ENCODE results near the gene FAM110A.
"Not testable (repeated sequence)": the region's sequence is repeated elsewhere in the genome, so short reads cannot be mapped to it uniquely, and the experiment has no call there.

The FAM110A gene

GRCh38 chr20:878511-879307 is 45.2 kb downstream of the FAM110A start:
- DNase-seq: peak; percentile 22

- DNase-seq: no peak
Observed at GRCh38 chr20:879626-880025, 46.1 kb downstream of the FAM110A start.

GRCh38 chr20:881051-881782 is 47.7 kb downstream of the FAM110A start:
- DNase-seq: peak; percentile 83

- no peak for DNase-seq
Observed at GRCh38 chr20:881783-882144, 48.2 kb downstream of the FAM110A start.

GRCh38 chr20:884983-885952 is 51.8 kb downstream of the FAM110A start:
- DNase-seq: peak; percentile 8

DNA sequence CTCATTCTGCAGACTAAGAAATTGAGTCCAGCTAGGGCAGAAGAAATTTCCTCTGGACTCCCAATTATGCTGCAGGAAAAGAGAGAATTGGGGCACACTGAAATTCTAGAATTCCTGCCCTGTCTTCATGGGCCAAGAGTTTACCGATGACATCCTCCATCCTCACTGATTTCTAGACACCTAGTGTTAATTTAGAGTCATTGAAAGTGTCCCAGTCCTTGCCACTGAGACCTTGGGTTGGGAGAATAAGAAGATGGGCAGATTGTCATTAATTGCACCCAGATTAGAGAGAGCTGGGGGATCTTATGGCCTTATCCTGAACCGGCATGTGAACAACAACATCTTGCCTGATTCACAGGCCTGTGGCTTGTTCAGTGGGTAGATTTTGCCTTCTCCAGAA is 53.6 kb downstream of the FAM110A start:
- DNase-seq: no peak

- DNase-seq: no peak
Observed at GRCh38 chr20:888057-888456, 54.5 kb downstream of the FAM110A start.

DNA sequence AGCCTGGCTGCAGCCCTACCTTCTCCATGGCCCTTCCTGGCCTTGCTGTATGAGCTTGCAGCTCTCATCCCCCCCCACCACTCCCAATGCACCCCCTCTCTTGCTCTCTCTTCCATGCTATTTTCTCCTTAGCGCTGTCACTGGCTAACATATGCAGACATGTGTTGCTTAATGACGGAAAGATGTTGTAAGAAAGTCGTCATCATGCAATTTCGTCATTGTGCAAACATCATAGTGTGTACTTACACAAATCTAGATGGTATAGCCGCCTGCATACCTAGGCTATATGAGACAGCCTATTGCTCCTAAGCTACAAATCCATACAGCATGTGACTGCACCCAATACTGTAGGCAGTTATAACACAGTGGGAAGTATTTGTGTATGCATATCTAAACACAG is 55.6 kb downstream of the FAM110A start:
- DNase-seq: no peak

DNA sequence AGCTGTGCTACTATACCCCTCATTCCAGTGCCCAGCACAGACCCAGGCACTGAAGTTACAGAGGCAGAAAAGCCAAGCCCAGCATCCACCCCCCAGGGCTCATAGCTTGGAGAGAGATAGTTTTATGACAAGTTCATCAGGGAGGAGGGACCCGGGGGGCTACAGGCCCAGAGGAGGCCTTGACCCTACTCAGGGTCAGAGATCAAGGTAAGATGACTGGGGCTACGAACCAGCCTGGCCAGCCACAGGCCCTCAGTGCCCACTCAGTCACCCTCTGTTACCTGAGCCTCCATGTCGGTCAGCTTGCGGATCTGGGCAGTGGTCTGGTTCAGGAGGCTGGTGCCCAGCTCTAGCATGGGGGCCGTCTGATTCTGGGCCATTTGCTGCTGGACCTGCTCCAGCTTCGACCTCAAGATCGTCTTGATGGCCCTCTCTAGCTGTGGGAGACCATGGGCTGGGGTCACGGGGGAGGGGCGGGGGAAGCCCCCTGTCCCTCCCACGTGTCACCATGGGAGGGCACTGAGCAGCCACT is 56.5 kb downstream of the FAM110A start:
- no peak for DNase-seq

DNA sequence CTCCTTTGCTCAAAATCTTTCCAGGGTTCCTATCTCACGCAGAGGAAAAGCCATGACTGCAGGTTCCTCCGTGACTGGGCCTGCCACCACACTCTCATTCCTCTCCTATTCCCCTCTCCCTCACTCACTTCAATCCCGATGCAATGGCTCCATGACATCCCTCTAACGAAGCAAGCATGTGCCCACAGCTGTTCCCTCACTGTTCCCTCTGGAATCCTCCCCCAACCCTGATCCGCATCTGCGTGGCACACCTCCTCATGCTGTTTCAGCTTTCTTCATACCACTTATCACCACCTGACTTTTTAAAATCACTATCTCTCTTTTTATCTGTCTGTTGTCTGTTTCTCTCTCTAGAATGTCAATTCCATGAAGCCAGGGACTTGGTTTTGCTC is 57.1 kb downstream of the FAM110A start:
- DNase-seq: no peak

GRCh38 chr20:891058-891705 is 57.7 kb downstream of the FAM110A start:
- DNase-seq: no peak

- DNase-seq: no peak
Observed at GRCh38 chr20:891706-892080, 58.2 kb downstream of the FAM110A start.

- DNase-seq: not testable (repeated sequence)
Observed at GRCh38 chr20:892371-892770, 58.9 kb downstream of the FAM110A start.

All from activated CD4-positive, alpha-beta T cell treated with anti-CD3 and anti-CD28 coated beads, Interleukin-2, amount 50 U/mL, for 16 hours (primary cell).